HG02571 (cell line): ENCODE data around the gene GRM8.
"Not testable (repeated sequence)": the region's sequence is repeated elsewhere in the genome, so short reads cannot be mapped to it uniquely, and the experiment has no call there.

Experiments used
- ATAC-seq: cut with Tn5 transposase; IDR thresholded peaks from one replicate; pipeline ENCODE4 v1.9.1; 2021; ENCODE audit warnings: mild to moderate bottlenecking, moderate library complexity; ENCODE audit not compliant: unreplicated experiment

Gene GRM8

GRCh38 chr7:126685018-126685573 is 567.6 kb downstream of the GRM8 start:
- ATAC-seq, result no peak

GRCh38 chr7:126682176-126682575 is 570.6 kb downstream of the GRM8 start:
- ATAC-seq, result no peak

- not testable (repeated sequence) for ATAC-seq
These were observed 584.0 kb downstream of the GRM8 start for GRCh38 chr7:126668762-126669161.

GRCh38 chr7:126668367-126668752 is 584.4 kb downstream of the GRM8 start:
- ATAC-seq, result no peak

- ATAC-seq, result no peak
These were observed 584.9 kb downstream of the GRM8 start for GRCh38 chr7:126667742-126668366.

GRCh38 chr7:126662856-126663255 is 589.9 kb downstream of the GRM8 start:
- ATAC-seq, result no peak

- peak; percentile 60 for ATAC-seq
These were observed 593.6 kb downstream of the GRM8 start for GRCh38 chr7:126659124-126659523.

GRCh38 chr7:126658684-126659083 is 594.1 kb downstream of the GRM8 start:
- ATAC-seq, result peak; percentile 15

GRCh38 chr7:126657599-126658358 is 595.0 kb downstream of the GRM8 start:
- ATAC-seq, result peak; percentile 91

- no peak for ATAC-seq
These were observed 595.6 kb downstream of the GRM8 start for GRCh38 chr7:126657137-126657536.

- ATAC-seq, result no peak
These were observed 596.6 kb downstream of the GRM8 start for GRCh38 chr7:126656165-126656564.

GRCh38 chr7:126637538-126637937 is 615.2 kb downstream of the GRM8 start:
- no peak for ATAC-seq

- ATAC-seq, result no peak
These were observed 617.2 kb downstream of the GRM8 start for GRCh38 chr7:126635545-126635944.

- ATAC-seq, result no peak
These were observed 644.4 kb downstream of the GRM8 start for GRCh38 chr7:126608339-126608776.

GRCh38 chr7:126606331-126606730 is 646.4 kb downstream of the GRM8 start:
- no peak for ATAC-seq

- ATAC-seq, result no peak
These were observed 647.2 kb downstream of the GRM8 start for GRCh38 chr7:126605553-126605952.

GRCh38 chr7:126605056-126605455 is 647.7 kb downstream of the GRM8 start:
- ATAC-seq, result no peak

- no peak for ATAC-seq
These were observed 663.6 kb downstream of the GRM8 start for GRCh38 chr7:126589068-126589684.

- no peak for ATAC-seq
These were observed 674.4 kb downstream of the GRM8 start for GRCh38 chr7:126578338-126578737.

- no peak for ATAC-seq
These were observed 678.2 kb downstream of the GRM8 start for GRCh38 chr7:126574276-126575250.

- ATAC-seq, result no peak
These were observed 681.9 kb downstream of the GRM8 start for GRCh38 chr7:126570845-126571244.
